ENCODE measurements around the gene C2orf80.
"Not testable (repeated sequence)": the region's sequence is repeated elsewhere in the genome, so short reads cannot be mapped to it uniquely, and the experiment has no call there.

C2orf80 gene

DNA sequence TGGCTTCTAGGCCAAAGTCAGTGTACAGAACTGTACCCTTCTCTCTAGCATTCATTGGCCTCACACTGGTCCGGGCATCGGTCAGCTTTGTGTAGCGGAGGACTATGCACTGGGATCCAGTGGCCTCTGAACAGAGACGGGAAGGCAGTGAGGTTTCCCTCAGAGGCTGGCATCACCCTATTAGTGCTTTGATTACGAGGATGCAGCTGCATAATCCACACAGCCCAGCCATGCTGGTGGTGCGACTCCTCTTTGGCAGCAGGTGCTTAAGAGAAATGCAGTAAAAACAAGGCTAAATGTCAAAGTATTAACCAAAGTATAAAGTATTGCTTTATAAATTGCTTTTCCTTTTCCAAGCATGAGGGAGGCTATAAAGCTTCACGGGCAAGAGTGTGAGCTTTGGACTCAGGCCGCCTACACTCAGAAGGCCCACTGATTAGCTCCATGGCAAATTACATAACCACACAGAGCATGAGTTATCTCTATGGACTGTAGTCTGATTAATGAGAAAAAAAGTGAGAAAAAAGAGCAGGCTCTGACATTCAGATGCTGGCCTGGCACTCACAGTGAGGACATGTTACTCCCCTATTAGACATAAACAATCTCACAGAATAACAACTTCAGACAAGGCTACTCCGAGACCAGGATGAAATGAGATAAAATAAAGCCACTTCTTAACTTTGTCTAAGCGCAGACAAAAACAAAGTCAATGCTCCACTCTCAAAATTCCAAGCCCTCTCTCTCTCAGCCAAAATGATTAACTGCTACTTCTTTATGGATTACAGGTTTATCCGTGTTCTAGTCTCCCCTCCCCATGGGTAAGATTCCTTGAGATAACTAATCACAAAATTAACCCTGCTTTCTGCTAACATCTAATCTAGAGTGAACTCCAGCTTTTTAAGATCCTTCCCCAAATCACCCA is 53.8 kb downstream of the C2orf80 start:
- no peak for DNase-seq (ENCODE audit: low read depth in 2 of 2)

DNA sequence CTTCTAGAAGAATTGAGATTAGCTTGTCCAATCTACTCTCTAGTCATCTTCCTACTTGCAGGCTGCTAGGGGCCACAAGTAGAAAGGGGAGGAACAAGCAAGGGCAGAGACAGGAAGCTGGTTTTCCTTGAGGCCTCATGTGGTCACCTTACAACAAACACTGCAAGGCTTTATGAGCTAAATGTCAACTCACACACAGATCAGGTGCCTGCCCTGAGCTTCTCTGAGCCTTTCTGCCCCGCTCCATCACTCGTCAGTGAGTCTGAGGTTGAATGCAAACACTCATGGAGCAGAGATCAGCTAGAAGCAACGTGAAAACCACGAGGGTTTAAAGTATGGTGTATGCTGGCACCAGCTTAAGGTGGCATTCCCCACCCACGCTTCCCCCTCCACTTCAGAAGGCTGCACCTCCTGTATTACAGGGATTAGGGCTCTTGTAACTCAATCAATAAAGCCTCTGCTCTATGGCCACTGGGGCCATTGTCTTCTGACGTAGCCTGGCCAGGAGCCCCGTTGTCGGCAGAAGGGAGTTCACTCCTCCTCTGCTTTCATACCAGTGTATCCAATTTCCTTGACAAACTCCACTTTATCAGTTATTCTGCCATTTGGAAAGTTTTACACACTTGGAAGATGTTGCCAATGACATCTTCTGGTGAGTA is 54.8 kb downstream of the C2orf80 start:
- DNase-seq (ENCODE audit: low read depth in 2 of 2): no peak

DNA sequence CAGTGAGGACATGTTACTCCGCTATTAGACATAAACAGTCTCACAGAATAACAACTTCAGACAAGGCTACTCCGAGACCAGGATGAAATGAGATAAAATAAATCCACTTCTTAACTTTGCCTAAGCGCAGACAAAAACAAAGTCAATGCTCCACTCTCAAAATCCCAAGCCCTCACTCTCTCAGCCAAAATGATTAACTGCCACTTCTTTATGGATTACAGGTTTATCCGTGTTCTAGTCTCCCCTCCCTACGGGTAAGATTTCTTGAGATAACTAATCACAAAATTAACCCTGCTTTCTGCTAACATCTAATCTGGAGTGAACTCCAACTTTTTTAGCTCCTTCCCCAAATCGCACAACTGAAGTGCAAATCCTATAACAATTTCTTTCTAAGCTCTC is 59.1 kb downstream of the C2orf80 start:
- no peak for DNase-seq (ENCODE audit: low read depth in 2 of 2)

DNA sequence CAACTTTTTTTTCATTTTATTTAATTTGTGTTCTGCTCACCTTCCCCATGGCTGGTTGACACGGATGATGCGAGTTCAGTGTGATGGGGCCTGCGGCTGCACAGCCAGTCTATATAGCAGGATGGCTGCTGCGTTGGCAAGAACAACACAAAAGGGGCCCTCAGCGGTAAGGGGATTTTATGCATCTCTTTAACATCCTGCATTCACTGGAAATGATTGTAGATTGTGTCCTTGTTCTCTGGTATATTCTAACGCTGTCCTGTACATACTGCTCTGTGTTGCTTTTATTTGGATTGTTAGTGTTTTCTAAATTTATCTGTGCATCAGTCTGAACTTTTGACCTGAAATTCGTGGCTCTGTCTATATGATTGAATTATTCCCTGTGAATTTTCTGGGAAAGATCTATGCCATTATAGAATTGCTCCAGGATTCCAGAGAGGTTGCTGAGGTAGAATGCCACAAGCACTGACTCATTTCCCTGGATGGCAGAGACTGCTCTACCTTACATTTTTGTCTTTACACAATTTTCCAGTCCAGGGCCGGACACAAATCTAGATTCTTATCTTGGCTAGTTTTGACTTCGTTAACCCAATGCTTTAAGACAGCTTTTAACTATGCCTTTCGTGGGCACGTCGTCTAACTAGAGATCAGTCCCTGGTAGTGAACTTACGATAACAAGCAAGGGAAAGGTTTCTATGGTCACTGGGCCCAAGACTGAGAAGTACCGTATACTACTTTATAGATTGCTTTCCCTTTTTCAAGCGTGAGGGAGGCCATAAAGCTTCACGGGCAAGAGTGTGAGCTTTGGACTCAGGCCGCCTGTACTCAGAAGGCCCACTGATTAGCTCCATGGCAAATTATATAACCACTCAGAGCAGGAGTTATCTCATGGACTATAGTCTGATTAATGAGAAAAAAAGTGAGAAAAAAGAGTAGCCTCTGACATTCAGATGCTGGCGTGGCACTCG is 59.8 kb downstream of the C2orf80 start, which contains the start of gene CRYGC:
CRYGC (minus strand) TSS at position 85 of the 968 bp plus-strand sequence; CDS start at position 49, 36 bp downstream.
- DNase-seq (ENCODE audit: low read depth in 2 of 2): no peak

DNA sequence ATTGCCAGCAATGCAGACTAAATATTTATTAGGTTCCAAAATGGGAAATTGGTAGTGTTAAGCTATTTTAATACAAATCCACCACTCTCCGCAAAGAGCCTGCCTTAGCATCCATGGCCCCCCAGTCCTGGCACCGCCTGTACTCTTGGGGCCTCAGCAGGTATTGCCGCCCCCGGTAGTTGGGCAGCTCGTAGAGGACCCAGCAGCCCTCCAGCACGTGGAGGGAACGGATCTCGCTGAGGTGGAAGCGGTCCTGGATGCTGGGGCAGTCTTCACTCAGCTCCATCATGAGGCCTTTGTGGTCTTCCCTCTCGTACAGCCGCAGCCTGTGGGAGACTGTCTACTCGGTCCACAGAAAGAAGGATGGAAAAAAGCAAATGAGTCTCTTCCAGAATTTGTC is 61.7 kb downstream of the C2orf80 start:
- no peak for DNase-seq (ENCODE audit: low read depth in 2 of 2)

DNA sequence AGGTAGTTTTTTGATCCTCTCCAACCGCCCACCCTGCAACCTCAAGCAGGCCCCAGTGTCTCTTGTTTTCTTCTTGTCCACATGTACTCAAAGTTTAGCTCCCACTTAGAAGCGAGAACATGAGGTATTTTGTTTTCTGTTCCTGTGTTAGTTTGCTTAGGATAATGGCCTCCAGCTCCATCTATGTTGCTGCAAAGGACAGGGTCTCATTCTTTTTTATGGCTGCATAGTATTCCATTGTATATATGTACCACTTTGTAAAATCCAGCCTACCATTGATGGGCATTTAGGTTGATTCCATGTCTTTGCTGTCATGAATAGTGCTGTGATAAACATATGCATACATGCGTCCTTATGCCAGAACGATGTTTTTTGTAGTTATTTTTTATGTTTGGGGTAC is 62.7 kb downstream of the C2orf80 start:
- no peak for DNase-seq (ENCODE audit: low read depth in 2 of 2)

DNA sequence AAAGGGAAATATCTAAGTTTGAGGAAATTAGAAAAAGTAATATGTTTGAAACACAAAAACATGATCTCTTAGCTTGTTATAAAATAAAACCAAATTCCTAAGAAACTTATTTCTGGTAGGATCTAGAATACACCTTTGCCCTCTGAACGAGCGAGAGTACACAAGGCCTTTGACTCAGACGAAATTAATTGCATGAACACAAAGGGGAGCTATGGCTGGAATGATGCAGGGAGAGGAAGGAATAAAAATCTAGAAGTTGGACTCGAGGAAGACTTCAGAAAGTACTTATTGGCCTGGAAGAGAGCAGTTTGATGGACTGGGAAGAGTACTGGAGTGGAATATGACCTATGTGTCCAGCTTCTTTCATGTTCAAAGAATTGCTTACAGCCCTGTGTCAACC is 64.6 kb downstream of the C2orf80 start:
- DNase-seq (ENCODE audit: low read depth in 2 of 2): no peak

DNA sequence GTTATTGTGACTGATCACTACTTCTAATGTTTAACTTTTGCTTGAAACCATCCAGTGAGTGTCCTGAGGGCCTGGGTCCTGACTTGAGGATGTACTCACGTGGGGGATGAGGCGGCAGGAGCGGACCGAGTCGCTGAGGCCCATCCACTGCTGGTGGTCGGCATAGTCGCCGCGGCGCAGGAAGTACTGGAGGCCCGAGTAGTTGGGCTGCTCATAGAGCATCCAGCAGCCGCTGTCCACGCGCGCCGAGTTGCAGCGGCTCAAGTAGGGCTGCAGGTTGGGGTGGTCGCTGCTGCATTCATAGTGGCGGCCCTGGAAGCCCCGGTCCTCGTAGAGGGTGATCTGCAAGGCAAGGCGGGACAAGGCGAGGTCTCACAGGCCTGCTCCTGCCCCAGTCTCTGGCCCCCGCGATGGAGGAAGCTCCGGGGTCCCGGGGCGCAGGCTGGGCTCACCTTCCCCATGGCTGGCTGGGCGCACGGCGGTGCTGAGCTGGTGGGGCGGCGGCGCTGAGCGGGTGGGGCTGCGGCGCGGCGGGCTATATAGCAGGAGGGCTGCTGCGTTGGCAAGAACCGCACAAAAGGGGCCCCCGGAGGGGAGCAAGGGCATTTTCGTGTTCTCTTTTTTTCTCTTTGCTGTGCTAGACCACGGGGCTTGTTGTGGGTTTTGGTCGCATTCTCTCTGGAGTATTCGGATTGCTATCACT is 65.7 kb downstream of the C2orf80 start, which contains the start of gene CRYGD:
CRYGD (minus strand) TSS at position 512 of the 703 bp plus-strand sequence; CDS start at position 461, 51 bp downstream.
- DNase-seq (ENCODE audit: low read depth in 2 of 2): not testable (repeated sequence)

DNA sequence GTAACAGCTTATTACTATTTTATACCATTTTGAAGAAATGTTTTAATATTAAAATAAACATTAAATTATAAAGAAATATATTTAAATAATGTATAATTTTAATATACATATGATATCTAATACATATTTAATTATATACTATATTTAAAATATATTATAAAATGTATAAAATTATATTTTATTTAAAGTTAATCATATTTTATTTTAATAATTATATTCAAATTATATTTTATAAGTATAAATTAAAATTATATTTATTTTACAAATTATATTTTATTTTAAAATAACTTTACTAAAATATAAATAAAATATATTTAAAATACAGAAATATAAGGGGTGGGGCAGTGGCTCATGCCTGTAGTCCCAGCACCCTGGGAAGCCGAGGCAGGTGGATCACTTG is 67.6 kb downstream of the C2orf80 start:
- DNase-seq (ENCODE audit: low read depth in 2 of 2): no peak

DNA sequence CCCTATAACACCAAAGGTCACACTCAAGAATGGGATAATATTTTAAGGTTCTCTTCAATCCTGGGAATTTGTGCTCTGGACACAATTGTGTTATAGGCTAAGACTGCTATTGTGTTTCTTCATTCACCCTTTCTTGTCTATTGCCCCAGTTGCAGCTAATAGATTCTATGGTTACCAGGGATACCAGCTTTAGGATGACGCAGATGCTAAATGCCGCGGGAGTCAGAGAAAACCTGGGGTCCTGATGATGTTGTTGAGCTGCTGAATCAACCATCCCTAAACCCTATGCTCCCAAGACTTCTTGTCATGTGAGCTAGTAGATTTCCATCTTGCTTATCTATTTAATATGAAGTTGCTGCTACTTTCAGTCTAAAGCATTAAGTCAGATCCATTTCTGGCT is 70.9 kb downstream of the C2orf80 start:
- DNase-seq (ENCODE audit: low read depth in 2 of 2): no peak

DNA sequence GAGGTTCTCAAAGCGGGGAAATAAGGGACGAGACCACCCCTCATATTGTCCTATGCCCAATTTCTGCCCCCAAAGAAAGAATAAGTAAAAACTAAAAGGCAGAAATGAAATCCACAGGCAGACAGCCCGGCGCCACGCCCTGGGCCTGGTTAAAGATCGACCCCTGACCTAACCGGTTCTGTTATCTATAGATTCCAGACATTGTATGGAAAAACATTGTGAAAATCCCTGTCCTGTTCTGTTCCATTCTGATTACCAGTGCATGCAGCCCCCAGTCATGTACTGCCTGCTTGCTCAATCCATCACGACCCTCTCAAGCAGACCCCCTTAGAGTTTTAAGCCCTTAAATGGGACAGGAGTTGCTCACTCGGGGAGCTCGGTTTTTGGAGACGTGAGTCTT is 72.4 kb downstream of the C2orf80 start:
- not testable (repeated sequence) for DNase-seq (ENCODE audit: low read depth in 2 of 2)

Data from stimulated activated CD4-positive, alpha-beta T cell treated with anti-CD3 and anti-CD28 coated beads, Interleukin-12 subunit alpha, Interleukin-12 subunit beta, amount 100 ng/mL, for 24 hours (primary cell).